Activated T-cell treated with anti-CD3 and anti-CD28 coated beads for 48 hours (primary cell): Measurements from ENCODE around the gene PRR15L.

ENCODE experiments used
- DNase-seq: peaks from one replicate; pipeline ENCODE4 v3.0.0-alpha.2; 2020; ENCODE audit warnings: low read depth

The PRR15L gene

GRCh38 chr17:47959825-47960655 lies 2.4 kb upstream of the PRR15L start:
- DNase-seq: no peak

- DNase-seq: no peak
Observed at GRCh38 chr17:47956791-47957590, 692 bp downstream of the PRR15L start.

GRCh38 chr17:47955497-47956461 lies 1.9 kb downstream of the PRR15L start:
- no peak for DNase-seq

GRCh38 chr17:47953909-47954308 lies 3.8 kb downstream of the PRR15L start:
- no peak for DNase-seq

- DNase-seq: no peak
Observed at GRCh38 chr17:47952171-47953021, 5.3 kb downstream of the PRR15L start.

GRCh38 chr17:47950448-47950847 lies 7.2 kb downstream of the PRR15L start:
- no peak for DNase-seq

GRCh38 chr17:47949946-47950345 lies 7.7 kb downstream of the PRR15L start:
- DNase-seq: no peak

- DNase-seq: peak; percentile 75
Observed at GRCh38 chr17:47949197-47949759, 8.4 kb downstream of the PRR15L start.

GRCh38 chr17:47948706-47949196 lies 8.9 kb downstream of the PRR15L start:
- no peak for DNase-seq

- DNase-seq: peak; percentile 69
Observed at GRCh38 chr17:47946929-47947397, 10.7 kb downstream of the PRR15L start.

GRCh38 chr17:47946516-47946915 lies 11.2 kb downstream of the PRR15L start:
- DNase-seq: no peak

GRCh38 chr17:47945529-47946508 lies 11.9 kb downstream of the PRR15L start:
- no peak for DNase-seq

- no peak for DNase-seq
Observed at GRCh38 chr17:47945080-47945479, 12.6 kb downstream of the PRR15L start.

- no peak for DNase-seq
Observed at GRCh38 chr17:47942568-47942967, 15.1 kb downstream of the PRR15L start.

GRCh38 chr17:47942096-47942510 lies 15.6 kb downstream of the PRR15L start:
- DNase-seq: no peak

- peak; percentile 91 for DNase-seq
Observed at GRCh38 chr17:47941246-47942095, 16.2 kb downstream of the PRR15L start, which contains the start of gene PNPO. Gene PNPO (plus strand): TSS chr17:47941571. CDS start chr17:47941676, 105 bp downstream.

- no peak for DNase-seq
Observed at GRCh38 chr17:47937941-47938340, 19.7 kb downstream of the PRR15L start.

- no peak for DNase-seq
Observed at GRCh38 chr17:47935961-47936360, 21.7 kb downstream of the PRR15L start.
